ENCODE results near the gene CLIP3.
A peak's percentile ranks its signal among the peaks of the same experiment; 100 is the strongest.

The CLIP3 gene

GRCh38 chr19:35992907-35993765, 39.5 kb downstream of the CLIP3 start:
- TF ChIP-seq ZFX (IDR thresholded peaks at IDR 0.05; ENCODE audit: borderline replicate concordance) (no peak), CTCF (IDR thresholded peaks at IDR 0.05) (no peak)
- H3K27ac ChIP-seq: 0 out of 2 replicates have a peak overlapping the region, but pooled peaks have one; percentile 4

GRCh38 chr19:35991731-35992450, 40.8 kb downstream of the CLIP3 start:
- no peak for TF ChIP-seq CTCF (IDR thresholded peaks at IDR 0.05)
- TF ChIP-seq ZFX (IDR thresholded peaks at IDR 0.05; ENCODE audit: borderline replicate concordance): no peak
- H3K27ac ChIP-seq: no peak overlapping the region

- TF ChIP-seq CTCF (IDR thresholded peaks at IDR 0.05): no peak
- TF ChIP-seq ZFX (IDR thresholded peaks at IDR 0.05; ENCODE audit: borderline replicate concordance): no peak
- H3K27ac ChIP-seq: no peak overlapping the region
Observed at GRCh38 chr19:35990771-35991730, 41.6 kb downstream of the CLIP3 start.

- TF ChIP-seq CTCF (IDR thresholded peaks at IDR 0.05) (no peak), ZFX (IDR thresholded peaks at IDR 0.05; ENCODE audit: borderline replicate concordance) (no peak)
- H3K27ac ChIP-seq: no peak overlapping the region
Observed at GRCh38 chr19:35990156-35990555, 42.5 kb downstream of the CLIP3 start.

- no peak overlapping the region for H3K27ac ChIP-seq
Observed at GRCh38 chr19:35988824-35989223, 43.8 kb downstream of the CLIP3 start.

GRCh38 chr19:35987571-35987896, 45.1 kb downstream of the CLIP3 start:
- TF ChIP-seq ZFX (IDR thresholded peaks at IDR 0.05; ENCODE audit: borderline replicate concordance) (no peak), CTCF (IDR thresholded peaks at IDR 0.05) (peak; percentile 58)
- H3K27ac ChIP-seq: peak overlapping the region; percentile 49

More at GRCh38 chr19:35988824-35989223, 43.8 kb downstream of the CLIP3 start:
- TF ChIP-seq ZFX (IDR thresholded peaks at IDR 0.05; ENCODE audit: borderline replicate concordance) (no peak), CTCF (IDR thresholded peaks at IDR 0.05) (no peak)
